Subcutaneous adipose tissue (tissue), 4 donors: ENCODE data around the gene PAFAH2. TPM values are rescaled to one million over a fixed set of nuclear protein-coding genes. Genes with fewer than 3 reads are reported as not detected.

Experiments used
- total RNA-seq, 4 donors: library from RNA; depleted of rRNA; stranded (reverse); fragments of >200 nt; gene quantifications; one replicate each; pipeline ENCODE4 v1.1.0, GENCODE V29; 2016
- TF ChIP-seq, protein P1 (sequence below): fragments of 450-650 bp; IDR thresholded peaks from one replicate; pipeline ENCODE4 v1.5.1; 2016; ENCODE audit warnings: low read depth, mild to moderate bottlenecking, control low read depth, antibody characterized with exemption, moderate library complexity

The PAFAH2 gene
- total RNA-seq, 4 donors from 2014 or later: 6.7 to 12.6 (median 9.1) TPM

DNA sequence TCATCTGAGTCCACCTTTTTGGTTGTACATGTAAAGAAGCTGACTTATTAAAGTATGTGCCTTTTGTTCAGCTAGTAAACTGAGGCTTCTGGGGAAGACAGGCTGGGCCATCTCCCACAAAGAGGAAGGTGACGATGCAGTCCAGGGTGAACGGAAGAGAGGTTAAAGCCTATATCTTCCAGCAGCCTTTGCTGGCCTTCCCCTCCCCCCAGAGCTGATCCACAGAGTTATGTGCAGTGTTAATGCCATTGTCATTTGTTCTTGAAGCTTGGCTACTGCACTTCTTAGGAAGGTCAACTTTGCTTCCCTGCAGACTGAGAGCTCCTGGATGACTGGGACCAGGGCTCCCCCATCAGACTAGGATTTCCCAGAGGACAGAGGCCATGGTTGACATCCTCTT, 45.9 kb upstream of the PAFAH2 start:
- TF ChIP-seq, protein P1, sequence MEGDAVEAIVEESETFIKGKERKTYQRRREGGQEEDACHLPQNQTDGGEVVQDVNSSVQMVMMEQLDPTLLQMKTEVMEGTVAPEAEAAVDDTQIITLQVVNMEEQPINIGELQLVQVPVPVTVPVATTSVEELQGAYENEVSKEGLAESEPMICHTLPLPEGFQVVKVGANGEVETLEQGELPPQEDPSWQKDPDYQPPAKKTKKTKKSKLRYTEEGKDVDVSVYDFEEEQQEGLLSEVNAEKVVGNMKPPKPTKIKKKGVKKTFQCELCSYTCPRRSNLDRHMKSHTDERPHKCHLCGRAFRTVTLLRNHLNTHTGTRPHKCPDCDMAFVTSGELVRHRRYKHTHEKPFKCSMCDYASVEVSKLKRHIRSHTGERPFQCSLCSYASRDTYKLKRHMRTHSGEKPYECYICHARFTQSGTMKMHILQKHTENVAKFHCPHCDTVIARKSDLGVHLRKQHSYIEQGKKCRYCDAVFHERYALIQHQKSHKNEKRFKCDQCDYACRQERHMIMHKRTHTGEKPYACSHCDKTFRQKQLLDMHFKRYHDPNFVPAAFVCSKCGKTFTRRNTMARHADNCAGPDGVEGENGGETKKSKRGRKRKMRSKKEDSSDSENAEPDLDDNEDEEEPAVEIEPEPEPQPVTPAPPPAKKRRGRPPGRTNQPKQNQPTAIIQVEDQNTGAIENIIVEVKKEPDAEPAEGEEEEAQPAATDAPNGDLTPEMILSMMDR: no peak

DNA sequence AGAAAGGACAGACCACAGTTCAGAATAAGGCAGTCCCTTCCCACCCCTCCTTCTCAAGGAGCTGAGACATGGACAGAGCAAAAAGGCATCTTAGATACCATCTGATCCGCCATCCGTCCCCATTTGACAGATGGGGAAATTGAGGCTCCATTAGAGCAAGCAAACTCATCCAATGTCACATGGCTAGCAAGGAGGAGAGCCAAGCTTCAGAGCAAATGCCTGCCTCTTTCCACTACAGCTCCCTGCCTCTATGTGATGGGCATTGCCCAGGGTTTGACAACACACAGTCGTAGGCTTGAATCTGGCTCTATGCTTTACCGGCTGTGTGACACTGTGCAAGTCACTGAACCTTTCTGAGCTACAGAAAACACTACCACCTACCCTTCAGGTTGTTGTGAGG, 44.1 kb upstream of the PAFAH2 start:
- TF ChIP-seq, protein P1: no peak

DNA sequence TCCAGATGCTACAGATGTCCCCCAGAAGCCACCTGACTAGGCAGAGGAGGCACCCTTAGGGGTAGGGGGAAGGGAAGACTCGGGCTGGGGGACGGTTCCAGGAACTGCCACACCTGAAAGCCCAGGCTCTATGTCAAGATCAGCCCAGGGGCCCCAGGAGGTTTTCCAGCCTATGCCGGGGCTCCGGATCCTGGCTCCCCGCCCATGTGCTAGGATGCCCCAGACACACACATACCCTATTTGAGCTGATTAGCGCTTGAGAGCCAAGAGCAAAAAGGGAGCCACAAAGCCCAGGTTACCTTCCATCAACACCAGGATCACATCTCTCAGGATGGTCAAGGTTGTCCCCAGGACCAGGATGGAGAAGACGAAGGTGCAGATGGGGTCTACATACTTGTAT, 43.5 kb upstream of the PAFAH2 start:
- TF ChIP-seq, protein P1: no peak

DNA sequence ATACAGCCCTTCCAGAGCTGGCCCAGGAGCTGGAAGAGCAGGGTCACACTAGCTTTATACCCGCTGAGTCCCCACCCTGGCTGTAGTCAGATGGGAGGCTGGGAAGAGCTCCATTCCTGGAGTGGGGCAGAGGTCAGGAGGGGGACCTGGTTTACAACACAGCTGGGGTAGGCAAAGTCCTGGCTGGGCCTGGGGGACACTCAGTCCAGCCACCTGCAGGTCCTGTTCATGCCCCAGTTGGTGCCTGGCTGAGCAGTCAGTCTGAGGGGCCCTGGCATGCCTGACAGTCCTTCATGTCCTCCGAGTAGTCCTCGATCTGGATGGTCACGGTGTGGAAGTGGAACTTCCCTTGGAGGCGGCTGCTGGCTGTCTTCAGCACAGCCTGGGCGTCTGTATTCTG, 41.0 kb upstream of the PAFAH2 start:
- TF ChIP-seq, protein P1: no peak

DNA sequence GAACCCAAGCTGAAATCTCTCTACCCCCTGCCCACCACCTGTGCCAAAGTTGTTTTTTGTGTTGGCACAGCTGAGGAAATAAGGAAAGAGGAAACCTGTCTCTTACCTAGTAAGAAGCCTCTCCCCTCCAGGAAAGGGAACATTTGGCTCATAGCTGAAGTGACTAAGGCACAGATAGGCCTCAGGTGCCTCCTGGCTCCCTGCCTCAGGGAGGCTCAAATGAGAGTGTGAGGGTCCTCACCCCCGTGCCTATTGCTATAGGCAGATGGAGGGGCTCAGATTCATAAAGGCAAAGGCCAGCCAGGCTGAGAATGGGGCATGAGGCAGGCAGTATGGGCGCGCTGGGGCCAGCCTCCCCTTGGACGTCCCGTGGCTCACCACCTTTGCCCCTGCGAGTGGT, 40.6 kb upstream of the PAFAH2 start:
- TF ChIP-seq, protein P1: no peak

DNA sequence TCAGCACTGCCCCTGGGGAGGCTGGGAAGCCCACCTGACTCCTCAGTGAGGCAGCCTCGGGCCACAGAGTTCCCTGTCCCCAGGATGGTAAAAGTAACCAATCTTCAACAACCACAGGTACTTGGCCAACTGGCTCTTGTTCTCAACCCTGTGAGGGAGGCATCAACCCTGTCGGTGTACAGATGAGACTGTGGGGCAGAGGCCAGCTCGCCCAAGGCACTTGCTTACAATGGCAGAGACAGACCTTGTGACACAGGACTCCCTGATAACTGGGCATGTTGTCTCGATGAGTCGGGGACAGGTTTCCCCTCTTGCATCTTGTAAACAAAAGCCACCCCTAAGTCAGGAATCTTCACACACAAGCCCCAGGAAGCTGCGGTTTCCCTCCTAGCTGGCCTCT, 40.0 kb upstream of the PAFAH2 start:
- TF ChIP-seq, protein P1: no peak

DNA sequence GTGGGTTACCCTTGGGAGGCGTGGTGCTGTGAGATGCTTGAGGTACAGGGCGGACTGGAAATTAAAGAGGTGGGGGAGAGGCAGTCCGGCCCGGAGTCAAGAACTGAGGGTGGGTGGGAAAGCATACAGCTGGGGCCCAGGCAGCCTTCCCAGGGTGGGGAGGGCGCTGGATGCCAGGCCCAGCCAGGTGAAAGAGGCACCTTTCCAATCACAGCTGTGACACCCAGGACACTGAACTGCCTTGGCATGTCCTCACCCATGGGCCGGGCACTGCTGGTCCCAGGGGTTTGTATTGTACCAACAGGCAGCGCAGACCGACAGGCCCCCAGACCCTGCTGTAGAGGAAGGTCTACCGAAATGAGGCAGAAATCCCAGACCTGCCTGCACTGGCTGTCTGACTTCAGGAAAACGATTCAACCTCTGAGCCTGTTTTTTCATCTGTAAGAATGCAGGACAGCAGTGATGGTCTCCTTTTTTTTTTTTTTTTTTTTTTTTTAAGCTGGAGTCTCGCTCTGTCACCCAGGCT, 39.0 kb upstream of the PAFAH2 start:
- TF ChIP-seq, protein P1: no peak
